Adrenal gland (tissue), 12 donors: ENCODE results near the gene DSTYK. TPM values are rescaled to one million over a fixed set of nuclear protein-coding genes. Genes with fewer than 3 reads are reported as not detected.
A peak's percentile ranks its signal among the peaks of the same experiment; 100 is the strongest.

Source experiments
- DNase-seq, 7 donors: peaks; one replicate each; pipeline ENCODE4 v3.0.0-alpha.2; 2019 to 2020
- H3K27ac ChIP-seq, 5 donors: fragments of 200-600 bp; sonication (generic) in 4 of 5; 1 replicate in 3 of 5; 2 replicates in 2 of 5; pipeline versions ENCODE4 v1.5.1 to v1.8.0; 2016 to 2020; ENCODE audit warnings: mild to moderate bottlenecking in 1 of 5
- H3K27me3 ChIP-seq: fragments of 200-600 bp; 2 replicates; pipeline ENCODE4 v1.8.0; 2021
- H3K36me3 ChIP-seq, 2 donors: fragments of 200-600 bp; replicated peaks in 1 of 2; 1 replicate in 1 of 2; 2 replicates in 1 of 2; pipeline versions ENCODE4 v1.5.1 to v1.8.0; 2018 to 2022
- H3K4me1 ChIP-seq, 2 donors: fragments of 200-600 bp; replicated peaks in 1 of 2; 1 replicate in 1 of 2; 2 replicates in 1 of 2; pipeline versions ENCODE4 v1.5.1 to v1.8.0; 2018 to 2021
- H3K4me3 ChIP-seq, 4 donors: fragments of 200-600 bp; sonication (generic) in 3 of 4; one replicate each; pipeline ENCODE4 v1.5.1; 2016 to 2018
- H3K9me3 ChIP-seq, 3 donors: fragments of 200-600 bp; sonication (generic) in 1 of 3; replicated peaks in 1 of 3; 1 replicate in 2 of 3; 2 replicates in 1 of 3; pipeline versions ENCODE4 v1.5.1 to v1.8.0; 2016 to 2021
- POLR2A ChIP-seq, 2 donors: fragments of 450-650 bp; IDR thresholded peaks; one replicate each; pipeline ENCODE4 v1.6.1; 2017; ENCODE audit warnings: antibody characterized with exemption in 2 of 2, mild to moderate bottlenecking in 2 of 2, moderate library complexity in 1 of 2
- WGBS, 4 donors: extraction: QIAGEN DNeasy Blood & Tissue Kit in 2 of 4; methylation state at CpG; one replicate each; pipeline versions ENCODE4 v1.1.5 to v1.1.7; 2013 to 2017; 5-methylcytosine and 5-hydroxymethylcytosine counted together
- intact Hi-C, 2 donors: fragments of 100-400 bp; cut with DNase I; formaldehyde crosslinking; loops; one replicate each; pipeline versions ENCODE4 v1.14.1 to v1.15.0; 2022 to 2023
- polyA plus RNA-seq, 3 donors: library from polyadenylated mRNA; stranded (reverse); fragments of 200-250 nt in 2 of 3; fragments of 350-450 nt in 1 of 3; fragmentation: Illumina TruSeq in 1 of 3; extraction: RNeasy Lipid Tissue Mini Kit (QIAGEN cat#74804) in 1 of 3; gene quantifications; one replicate each; pipeline ENCODE4 v1.2.3, GENCODE V29; 2013 to 2014
- total RNA-seq, 9 donors: library from RNA; depleted of rRNA in 4 of 9; stranded (reverse); fragments of >200 nt in 4 of 9; fragments of 120-200 nt in 1 of 9; fragmentation: NEBNext Ultra II Directional in 1 of 9; extraction: Animal tissue kit (Norgen Biotek cat#: 25700) in 1 of 9; gene quantifications; one replicate each; pipeline versions ENCODE4 v1.1.0 to v1.2.4, GENCODE V29; 2013 to 2023
- TF ChIP-seq, protein P1 (sequence below), 6 experiments: fragments of 450-650 bp in 4 of 6; fragments of 200-600 bp in 2 of 6; sonication (generic) in 1 of 6; IDR thresholded peaks; 1 replicate in 5 of 6; 2 replicates in 1 of 6; pipeline versions ENCODE4 v1.5.1 to v1.8.0; 2016 to 2021; ENCODE audit warnings: antibody characterized with exemption in 6 of 6, mild to moderate bottlenecking in 2 of 6, moderate library complexity in 1 of 6
- donor health status: healthy with polysubstance abuse.
- donor health status: Bipolar disorder and iron deficiency.
- donor health status: DM: yes; HTN: yes; CAD: no.
- donor health status: DM: no; HTN: no; CAD: no.
- donor health status: DM: no; HTN: no; CAD: no.
- donor health status: DM: yes; HTN: yes; CAD: no.

The DSTYK gene
- total and polyA plus RNA-seq, 12 donors: 4.4 to 22.9 (median 16.1) TPM

DNA sequence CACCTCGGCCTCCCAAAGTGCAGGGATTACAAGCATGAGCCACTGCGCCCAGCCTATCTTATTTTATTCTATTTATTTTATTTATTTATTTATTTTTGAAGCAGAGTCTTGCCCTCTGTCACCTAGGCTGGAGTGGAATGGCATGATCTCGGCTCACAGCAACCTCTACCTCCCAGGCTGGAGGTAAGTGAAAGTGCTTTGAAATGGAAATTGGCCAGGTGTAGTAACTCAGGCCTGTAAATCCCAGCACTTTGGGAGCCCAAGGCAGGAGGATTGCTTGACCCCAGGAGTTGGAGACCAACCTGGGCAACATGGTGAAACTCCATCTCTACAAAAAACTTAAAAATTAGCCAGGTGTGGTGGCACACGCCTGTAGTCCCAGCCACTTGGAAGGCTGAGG is 5.1 kb upstream of the DSTYK start:
- H3K4me3 ChIP-seq: no peak overlapping the region
- intact Hi-C loops: no loop called here
- DNase-seq: no peak
- no peaks in the 10 kb centered on the region for H3K36me3 ChIP-seq
- WGBS, 4 donors: 66 to 88% (median 82%) methylated on average over 4 of the region's 4 CpGs
- no peaks in the 10 kb centered on the region for H3K4me1 ChIP-seq
- H3K9me3 ChIP-seq: no peaks in the 10 kb centered on the region
- TF ChIP-seq, protein P1, sequence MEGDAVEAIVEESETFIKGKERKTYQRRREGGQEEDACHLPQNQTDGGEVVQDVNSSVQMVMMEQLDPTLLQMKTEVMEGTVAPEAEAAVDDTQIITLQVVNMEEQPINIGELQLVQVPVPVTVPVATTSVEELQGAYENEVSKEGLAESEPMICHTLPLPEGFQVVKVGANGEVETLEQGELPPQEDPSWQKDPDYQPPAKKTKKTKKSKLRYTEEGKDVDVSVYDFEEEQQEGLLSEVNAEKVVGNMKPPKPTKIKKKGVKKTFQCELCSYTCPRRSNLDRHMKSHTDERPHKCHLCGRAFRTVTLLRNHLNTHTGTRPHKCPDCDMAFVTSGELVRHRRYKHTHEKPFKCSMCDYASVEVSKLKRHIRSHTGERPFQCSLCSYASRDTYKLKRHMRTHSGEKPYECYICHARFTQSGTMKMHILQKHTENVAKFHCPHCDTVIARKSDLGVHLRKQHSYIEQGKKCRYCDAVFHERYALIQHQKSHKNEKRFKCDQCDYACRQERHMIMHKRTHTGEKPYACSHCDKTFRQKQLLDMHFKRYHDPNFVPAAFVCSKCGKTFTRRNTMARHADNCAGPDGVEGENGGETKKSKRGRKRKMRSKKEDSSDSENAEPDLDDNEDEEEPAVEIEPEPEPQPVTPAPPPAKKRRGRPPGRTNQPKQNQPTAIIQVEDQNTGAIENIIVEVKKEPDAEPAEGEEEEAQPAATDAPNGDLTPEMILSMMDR (IDR thresholded peaks at IDR 0.05): no peak
- TF ChIP-seq POLR2A (IDR thresholded peaks at IDR 0.05): no peak
- no peaks in the 10 kb centered on the region for H3K27me3 ChIP-seq
- no peak overlapping the region for H3K27ac ChIP-seq

DNA sequence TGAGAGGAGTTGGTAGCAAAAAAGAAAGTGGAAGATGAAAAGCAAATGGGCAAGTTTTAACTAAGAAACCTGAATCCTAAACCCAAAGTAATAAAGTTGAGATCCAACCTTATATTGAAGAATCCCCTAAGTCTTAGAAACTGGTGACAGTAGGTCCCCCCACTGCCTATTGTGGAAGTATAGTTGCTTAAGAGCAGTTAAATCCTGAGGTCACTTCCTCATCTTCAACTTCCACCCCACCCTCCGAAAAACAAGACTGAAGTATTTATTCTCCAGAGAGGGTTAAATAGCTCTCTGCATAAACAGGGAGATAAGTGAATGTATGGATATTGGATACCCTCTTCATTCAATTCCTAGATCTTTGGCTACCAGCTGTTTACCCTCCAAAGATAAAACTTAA is 3.3 kb upstream of the DSTYK start:
- no peak for DNase-seq
- Histone ChIP-seq H3K27ac (no peak overlapping the region), H3K4me1 (peaks cover 8% of the 10 kb centered on the region in 2 donors), H3K27me3 (no peaks in the 10 kb centered on the region), H3K36me3 (no peaks in the 10 kb centered on the region), H3K9me3 (no peaks in the 10 kb centered on the region), H3K4me3 (no peak overlapping the region)
- 59 to 78% (median 73%) methylated on average over 1 of the region's 1 CpG for WGBS, 4 donors
- intact Hi-C loops: no loop called here
- TF ChIP-seq, protein P1 (IDR thresholded peaks at IDR 0.05): no peak
- TF ChIP-seq POLR2A (IDR thresholded peaks at IDR 0.05): no peak

DNA sequence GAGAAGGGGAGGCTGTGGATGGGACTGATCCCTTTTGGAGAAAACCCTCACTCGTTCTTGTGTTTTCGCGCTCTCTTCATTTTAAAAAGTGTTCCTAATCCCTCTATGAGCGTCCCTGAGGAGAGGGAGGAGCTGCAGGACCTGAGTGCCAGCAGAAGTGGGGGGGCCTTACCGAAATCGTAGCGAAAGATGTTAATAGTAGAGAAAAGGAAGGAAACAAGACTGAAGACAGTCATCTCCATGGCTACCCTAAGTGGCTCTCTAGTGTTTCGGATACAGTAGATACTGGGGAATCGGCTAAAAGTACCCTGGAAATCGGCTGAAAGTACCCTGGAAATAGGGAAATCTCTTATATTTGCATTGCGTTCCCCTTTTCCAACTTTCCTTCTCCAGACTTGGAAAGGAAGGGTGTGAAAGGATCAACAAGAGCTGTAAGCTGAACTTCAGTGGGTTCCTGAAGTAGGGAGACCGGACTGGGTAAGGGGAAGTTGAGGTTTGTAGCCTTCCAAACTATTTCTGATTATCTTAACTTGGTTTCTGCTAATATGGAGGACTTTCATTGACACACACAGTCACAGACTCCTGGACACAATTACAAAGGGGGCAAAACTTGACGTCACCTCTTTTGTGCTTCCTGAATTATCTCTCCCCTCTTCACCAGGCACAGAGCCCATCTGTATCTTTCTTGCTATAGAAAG is 486 bp upstream of the DSTYK start:
- TF ChIP-seq, protein P1 (IDR thresholded peaks at IDR 0.05): no peak
- no peak for TF ChIP-seq POLR2A (IDR thresholded peaks at IDR 0.05)
- peak overlapping the region; percentile 77 to 97 (median 90) for H3K27ac ChIP-seq
- WGBS, 4 donors: 36 to 42% (median 40%) methylated on average over 13 of the region's 13 CpGs
- peak overlapping the region in 3 of 4 donors; percentile 72 to 95 (median 86) for H3K4me3 ChIP-seq
- intact Hi-C loops: no loop called here
- no peaks in the 10 kb centered on the region for H3K9me3 ChIP-seq
- no peaks in the 10 kb centered on the region for H3K36me3 ChIP-seq
- H3K4me1 ChIP-seq: peaks cover 9 to 12% of the 10 kb centered on the region in 2 donors
- DNase-seq: no peak
- H3K27me3 ChIP-seq: no peaks in the 10 kb centered on the region

DNA sequence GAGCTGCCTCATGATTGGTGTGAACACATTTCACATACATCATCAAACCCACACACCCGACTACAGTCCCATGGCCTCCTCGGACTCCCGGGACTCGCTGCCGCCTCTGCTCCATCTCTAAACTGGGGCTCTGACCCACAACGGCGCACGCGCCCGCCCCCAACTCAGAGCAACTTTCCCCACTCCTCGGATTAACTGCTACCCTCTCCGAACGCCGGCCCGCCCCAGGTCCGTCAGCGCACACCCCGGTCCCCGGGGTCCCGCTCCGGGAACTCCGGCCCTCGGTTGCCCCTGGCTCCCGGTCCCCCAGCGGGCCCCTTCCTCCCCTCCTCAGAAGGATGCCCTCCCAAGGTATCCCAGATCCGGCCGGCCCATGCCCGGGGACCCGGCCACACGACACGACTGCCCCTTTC is 740 bp downstream of the DSTYK start:
- peak in 4 of 7 donors; percentile 23 to 64 (median 34) for DNase-seq
- Histone ChIP-seq H3K27ac (peak overlapping the region; percentile 77 to 97 (median 90)), H3K4me1 (peaks cover 9 to 12% of the 10 kb centered on the region in 2 donors), H3K9me3 (no peaks in the 10 kb centered on the region), H3K27me3 (no peaks in the 10 kb centered on the region), H3K36me3 (no peaks in the 10 kb centered on the region), H3K4me3 (peak overlapping the region; percentile 72 to 95 (median 90))
- no peak for TF ChIP-seq POLR2A (IDR thresholded peaks at IDR 0.05)
- TF ChIP-seq, protein P1 (IDR thresholded peaks at IDR 0.05): no peak
- intact Hi-C loops: no loop called here
- 0% methylated on average over 5 to 31 of the region's 31 CpGs for WGBS, 4 donors
